IMR-90 (cell line): ENCODE results near the gene UGGT1. TPM values are rescaled to one million over a fixed set of nuclear protein-coding genes. Genes with fewer than 3 reads are reported as not detected.

Experiments
- ATAC-seq: fragments of 200-7000 bp; cut with Tn5 transposase; 2 replicates; pipeline ENCODE4 v1.9.1; 2020; ENCODE audit warnings: low read depth, mild to moderate bottlenecking, moderate library complexity
- BruUV-seq: library from RNA; stranded (reverse); fragments of 400-500 nt; replicated peaks from 2 replicates; lab custom pipeline; 2021; lab: Mats Ljungman, UMichigan
- CTCF ChIA-PET: fragments of 300-600 bp; formaldehyde crosslinking; extraction: SDS; loops from one replicate; lab custom pipeline; 2021; ENCODE audit warnings: antibody characterized with exemption; lab: Yijun Ruan, JAX
- POLR2A ChIA-PET: fragments of 300-600 bp; sonication (Branson Sonifier 250); formaldehyde crosslinking; loops from one replicate; lab custom pipeline; 2022; ENCODE audit warnings: antibody characterized with exemption; ENCODE audit not compliant: unreplicated experiment; lab: Charles Lee
- DNase-seq: peaks from one replicate; pipeline ENCODE4 v3.0.0; 2013
- H2AFZ ChIP-seq: replicated peaks from 2 replicates; pipeline ENCODE3; 2013; ENCODE audit warnings: low read length, mild to moderate bottlenecking; ENCODE audit not compliant: poor library complexity
- H2AK5ac ChIP-seq: 2 replicates; pipeline ENCODE4 v1.6.1; 2013; ENCODE audit warnings: low read depth, low read length, inconsistent platforms
- H2AK9ac ChIP-seq: replicated peaks from 2 replicates; pipeline ENCODE3; 2013; ENCODE audit warnings: mild to moderate bottlenecking, low read depth, low read length, moderate library complexity; ENCODE audit not compliant: poor library complexity
- H2BK120ac ChIP-seq: 2 replicates; pipeline ENCODE4 v1.6.1; 2013; ENCODE audit warnings: low read depth, low read length, inconsistent platforms
- H2BK15ac ChIP-seq: 3 replicates; pipeline ENCODE4 v1.6.1; 2013; ENCODE audit warnings: low read depth, low read length, inconsistent platforms
- H2BK20ac ChIP-seq: 2 replicates; pipeline ENCODE4 v1.6.1; 2013; ENCODE audit warnings: low read depth, mild to moderate bottlenecking, inconsistent platforms, low read length, moderate library complexity
- H2BK5ac ChIP-seq: 2 replicates; pipeline ENCODE4 v1.6.1; 2013; ENCODE audit warnings: mild to moderate bottlenecking, low read depth, low read length, inconsistent platforms; ENCODE audit not compliant: poor library complexity, severe bottlenecking
- H3K14ac ChIP-seq: replicated peaks from 2 replicates; pipeline ENCODE4 v1.6.1; 2013; ENCODE audit warnings: low read depth, low read length, inconsistent platforms
- H3K18ac ChIP-seq: 2 replicates; pipeline ENCODE4 v1.6.1; 2013; ENCODE audit warnings: low read depth, low read length, control low read depth
- H3K23ac ChIP-seq: 2 replicates; pipeline ENCODE4 v1.6.1; 2013; ENCODE audit warnings: low read depth, low read length, inconsistent platforms
- H3K27ac ChIP-seq: 2 replicates; pipeline ENCODE4 v1.5.1; 2013; ENCODE audit warnings: mild to moderate bottlenecking, control low read depth, low read length; ENCODE audit not compliant: insufficient read depth
- H3K27me3 ChIP-seq: 2 replicates; pipeline ENCODE4 v1.6.1; 2013; ENCODE audit warnings: low read length; ENCODE audit not compliant: control insufficient read depth, insufficient read depth
- H3K36me3 ChIP-seq: 2 replicates; pipeline ENCODE4 v1.6.1; 2013; ENCODE audit warnings: low read length, mixed read lengths; ENCODE audit not compliant: control insufficient read depth, insufficient read depth
- H3K4ac ChIP-seq: 2 replicates; pipeline ENCODE4 v1.6.1; 2013; ENCODE audit warnings: low read depth, low read length, inconsistent platforms
- H3K4me1 ChIP-seq: 2 replicates; pipeline ENCODE4 v1.6.1; 2013; ENCODE audit warnings: low read length, mixed read lengths; ENCODE audit not compliant: control insufficient read depth, insufficient read depth
- H3K4me2 ChIP-seq: 2 replicates; pipeline ENCODE4 v1.6.1; 2013; ENCODE audit warnings: low read depth, mild to moderate bottlenecking, control low read depth, low read length, moderate library complexity
- H3K4me3 ChIP-seq: 2 replicates; pipeline ENCODE4 v1.5.1; 2013; ENCODE audit warnings: low read depth, mild to moderate bottlenecking, control low read depth, low read length, moderate library complexity; ENCODE audit not compliant: insufficient read depth
- H3K56ac ChIP-seq: 2 replicates; pipeline ENCODE4 v1.6.1; 2013; ENCODE audit warnings: low read length, inconsistent platforms; ENCODE audit not compliant: insufficient read depth; ENCODE audit errors: extremely low read depth
- H3K79me1 ChIP-seq, 2 experiments: 2 replicates each; pipeline ENCODE4 v1.6.1; 2013; ENCODE audit warnings: low read length in 2 of 2, inconsistent platforms in 1 of 2, low read depth in 1 of 2
- H3K9ac ChIP-seq: 2 replicates; pipeline ENCODE4 v1.6.1; 2013; ENCODE audit warnings: low read depth, low read length, control low read depth
- H3K9me1 ChIP-seq: 2 replicates; pipeline ENCODE4 v1.6.1; 2013; ENCODE audit warnings: low read length, inconsistent platforms; ENCODE audit not compliant: insufficient read depth
- H3K9me3 ChIP-seq: 2 replicates; pipeline ENCODE4 v1.6.1; 2013; ENCODE audit warnings: low read length; ENCODE audit not compliant: control insufficient read depth, insufficient read depth
- H4K20me1 ChIP-seq: 2 replicates; pipeline ENCODE4 v1.6.1; 2013; ENCODE audit warnings: low read length, inconsistent platforms; ENCODE audit not compliant: insufficient read depth
- H4K5ac ChIP-seq: 2 replicates; pipeline ENCODE4 v1.6.1; 2013; ENCODE audit warnings: mild to moderate bottlenecking, low read depth, low read length, control low read depth
- H4K8ac ChIP-seq, 2 experiments: 2 replicates each; pipeline ENCODE4 v1.6.1; 2013; ENCODE audit warnings: low read depth in 2 of 2, low read length in 2 of 2, control low read depth in 1 of 2, inconsistent platforms in 1 of 2
- H4K91ac ChIP-seq: 2 replicates; pipeline ENCODE4 v1.6.1; 2013; ENCODE audit warnings: low read depth, low read length, inconsistent platforms; ENCODE audit not compliant: insufficient read depth
- CEBPB ChIP-seq: IDR thresholded peaks from 2 replicates; pipeline ENCODE4 v1.6.1; 2012; ENCODE audit warnings: low read depth, low read length, improper control_type of control experiment
- ELK1 ChIP-seq: fragments of 150-350 bp; IDR thresholded peaks from 2 replicates; pipeline ENCODE4 v1.6.1; 2016; ENCODE audit warnings: low read depth, mild to moderate bottlenecking, low read length, moderate library complexity, borderline replicate concordance
- MAFK ChIP-seq: IDR thresholded peaks from 2 replicates; pipeline ENCODE4 v1.6.1; 2012; ENCODE audit warnings: low read depth, low read length, improper control_type of control experiment
- NFE2L2 ChIP-seq: fragments of 150-350 bp; IDR thresholded peaks from 2 replicates; pipeline ENCODE4 v1.6.1; 2016; ENCODE audit warnings: low read depth, mild to moderate bottlenecking, low read length
- POLR2A ChIP-seq: IDR thresholded peaks from 2 replicates; pipeline ENCODE4 v1.6.1; 2012; ENCODE audit warnings: mild to moderate bottlenecking, low read depth, low read length
- RCOR1 ChIP-seq: IDR thresholded peaks from 2 replicates; pipeline ENCODE4 v1.6.1; 2012; ENCODE audit warnings: mild to moderate bottlenecking, low read length, improper control_type of control experiment; ENCODE audit not compliant: insufficient replicate concordance
- USF2 ChIP-seq: fragments of 150-350 bp; IDR thresholded peaks from 2 replicates; pipeline ENCODE4 v1.6.1; 2017; ENCODE audit warnings: mild to moderate bottlenecking, antibody characterized with exemption, low read length, low read depth
- WGBS, 2 experiments: methylation state at CpG; one replicate each; pipeline versions ENCODE4 v1.1.5 to v1.1.7; 2013; ENCODE audit warnings: missing lambda C conversion rate in 2 of 2; ENCODE audit not compliant: insufficient read length in 1 of 2; ENCODE audit errors: extremely low coverage in 2 of 2; 5-methylcytosine and 5-hydroxymethylcytosine counted together
- dilution Hi-C: fragments of 300-500 bp; cut with HindIII; formaldehyde crosslinking; loops from one replicate; pipeline ENCODE4 v1.14.3; 2018; ENCODE audit warnings: low sequenced_read_pairs; ENCODE audit not compliant: unreplicated experiment
- in situ Hi-C: fragments of 300-500 bp; cut with MboI; formaldehyde crosslinking; loops from 3 replicates; pipeline ENCODE4 v1.14.3; 2019; ENCODE audit warnings: low sequenced_read_pairs, inconsistent platforms, mixed read lengths
- intact Hi-C: fragments of 100-400 bp; cut with micrococcal nuclease; formaldehyde crosslinking; loops from 2 replicates; pipeline ENCODE4 v1.10.0; 2022
- polyA plus RNA-seq, 3 experiments: library from polyadenylated mRNA; depleted of rRNA; stranded (reverse); fragments of >200 nt; gene quantifications; 2 replicates each; pipeline ENCODE4 v1.2.3, GENCODE V29; 2012; ENCODE audit warnings: low replicate concordance in 1 of 3
- total RNA-seq: library from RNA; depleted of rRNA; stranded (reverse); fragments of >200 nt; gene quantifications from 2 replicates; pipeline ENCODE4 v1.2.3, GENCODE V29; 2012

Gene UGGT1
- total and polyA plus RNA-seq, 2 of the 4 experiments (the other 2 are of a cell fraction) = 26.1 to 71.3 TPM

- Histone ChIP-seq H3K4me2 (peak overlapping the region; percentile 20; the same call in 1 of the 2 replicates), H3K14ac (no peak overlapping the region), H2BK120ac (0 out of 2 replicates have a peak overlapping the region, but pooled peaks have one; percentile 10), H3K23ac (0 out of 2 replicates have a peak overlapping the region, but pooled peaks have one; percentile 8), H4K5ac (peak overlapping the region; percentile 50; the same call in 1 of the 2 replicates), H3K4me1 (peaks cover 9% of the 10 kb centered on the region), H4K8ac (peak overlapping the region; percentile 4 to 17; a peak in 2 of 4 replicates), H3K9ac (no peak overlapping the region), H4K20me1 (no peaks in the 10 kb centered on the region), H3K36me3 (peaks cover 29% of the 10 kb centered on the region), H3K18ac (peak overlapping the region; percentile 69), H3K27ac (0 out of 2 replicates have a peak overlapping the region, but pooled peaks have one; percentile 21), H2AK5ac (0 out of 2 replicates have a peak overlapping the region, but pooled peaks have one; percentile 8), H2BK5ac (peak overlapping the region; percentile 22), H3K56ac (0 out of 2 replicates have a peak overlapping the region, but pooled peaks have one; percentile 3), H3K9me3 (no peaks in the 10 kb centered on the region), H2AFZ (no peak overlapping the region), H3K4ac (peak overlapping the region; percentile 6; the same call in 1 of the 2 replicates), H3K9me1 (peaks cover 7% of the 10 kb centered on the region), H3K27me3 (no peaks in the 10 kb centered on the region), H2AK9ac (no peak overlapping the region), H3K4me3 (no peak overlapping the region), H3K79me1 (peaks cover 0 to 14% of the 10 kb centered on the region in 2 experiments; a peak in 3 of 4 replicates), H2BK15ac (no peak overlapping the region; the same call in 2 of the 3 replicates), H4K91ac (peak overlapping the region; percentile 30; the same call in 1 of the 2 replicates), H2BK20ac (peak overlapping the region; percentile 11; the same call in 1 of the 2 replicates)
- no TSS peak for BruUV-seq
- intact Hi-C loops = loop anchor here (2.0 kb wide), 2 partner anchors 55 to 1671 kb away; no protein-coding TSS in a partner anchor
- DNase-seq (no peak), ATAC-seq (no peak)
- dilution Hi-C loops = no loop called here
- POLR2A ChIA-PET = no interaction called here
- in situ Hi-C loops = no loop called here
- TF ChIP-seq RCOR1 = no peak
- TF ChIP-seq MAFK = no peak
- no peak for TF ChIP-seq USF2
- TF ChIP-seq CEBPB = no peak
- TF ChIP-seq POLR2A = no peak
- TF ChIP-seq ELK1 = no peak
- no peak for TF ChIP-seq NFE2L2
- no CpG with 5 or more reads among the region's 8 CpGs for WGBS, 2 experiments
- CTCF ChIA-PET = no interaction called here
These were observed 87.2 kb downstream of the UGGT1 start for GRCh38 chr2:128178149-128178649.
